WTC11 (cell line): Measurements from ENCODE around the gene CCDC92. TPM values are rescaled to one million over a fixed set of nuclear protein-coding genes. Genes with fewer than 3 reads are reported as not detected.

Source experiments
- ATAC-seq: fragments of 200-7000 bp; cut with Tn5 transposase; 2 replicates; pipeline ENCODE4 v1.10.0; 2021; ENCODE audit warnings: mild to moderate bottlenecking, moderate library complexity
- CTCF ChIA-PET: fragments of 300-600 bp; sonication (Branson Sonifier 250); formaldehyde crosslinking; loops from one replicate; lab custom pipeline; 2021; ENCODE audit warnings: antibody characterized with exemption; lab: Charles Lee
- POLR2A ChIA-PET: fragments of 350-600 bp; sonication (Branson Sonifier 250); formaldehyde crosslinking; loops from one replicate; lab custom pipeline; 2021; ENCODE audit warnings: antibody characterized with exemption; lab: Charles Lee
- DNase-seq: peaks from one replicate; pipeline ENCODE4 v3.0.0; 2021; ENCODE audit warnings: low spot score
- H3K27ac Mint-ChIP-seq: 2 replicates; pipeline ENCODE4 v1.8.0; 2021; ENCODE audit warnings: mixed read lengths
- H3K27me3 Mint-ChIP-seq: 2 replicates; pipeline ENCODE4 v1.8.0; 2021; ENCODE audit warnings: low read depth, mild to moderate bottlenecking, moderate library complexity, mixed read lengths
- H3K36me3 Mint-ChIP-seq: 2 replicates; pipeline ENCODE4 v1.8.0; 2021; ENCODE audit warnings: mixed read lengths
- H3K4me1 Mint-ChIP-seq: 2 replicates; pipeline ENCODE4 v1.8.0; 2022; ENCODE audit warnings: mixed read lengths
- H3K4me3 Mint-ChIP-seq: 2 replicates; pipeline ENCODE4 v1.8.0; 2021; ENCODE audit warnings: mild to moderate bottlenecking, moderate library complexity, mixed read lengths
- H3K9me3 Mint-ChIP-seq: 2 replicates; pipeline ENCODE4 v1.8.0; 2021; ENCODE audit warnings: mixed read lengths
- CREB1 ChIP-seq: sonication (generic); formaldehyde crosslinking; IDR thresholded peaks from 2 replicates; pipeline ENCODE4 v1.8.0; 2023; ENCODE audit warnings: mild to moderate bottlenecking, missing genetic modification reagents
- E2F1 ChIP-seq: sonication (generic); formaldehyde crosslinking; IDR thresholded peaks from 2 replicates; pipeline ENCODE4 v1.8.0; 2022; ENCODE audit warnings: mild to moderate bottlenecking, missing genetic modification reagents
- EMX1 ChIP-seq: fragments of 250-450 bp; sonication (Bioruptor Pico); IDR thresholded peaks from 2 replicates; pipeline ENCODE4 v1.8.0; 2021; ENCODE audit warnings: mild to moderate bottlenecking
- ETV6 ChIP-seq: sonication (generic); formaldehyde crosslinking; IDR thresholded peaks from 2 replicates; pipeline ENCODE4 v1.8.1; 2022; ENCODE audit warnings: mild to moderate bottlenecking, missing genetic modification reagents
- FOXP1 ChIP-seq: sonication (generic); formaldehyde crosslinking; IDR thresholded peaks from 2 replicates; pipeline ENCODE4 v1.8.0; 2022; ENCODE audit warnings: missing genetic modification reagents, mild to moderate bottlenecking, moderate library complexity, borderline replicate concordance
- MXD4 ChIP-seq: fragments of 250-450 bp; sonication (Bioruptor Pico); IDR thresholded peaks from 2 replicates; pipeline ENCODE4 v1.8.0; 2021; ENCODE audit warnings: mild to moderate bottlenecking, moderate library complexity, borderline replicate concordance
- MYBL2 ChIP-seq: sonication (generic); formaldehyde crosslinking; IDR thresholded peaks from 2 replicates; pipeline ENCODE4 v1.8.1; 2023; ENCODE audit warnings: mild to moderate bottlenecking, moderate library complexity, missing genetic modification reagents
- SMAD4 ChIP-seq: sonication (generic); formaldehyde crosslinking; IDR thresholded peaks from 2 replicates; pipeline ENCODE4 v1.8.0; 2022; ENCODE audit warnings: mild to moderate bottlenecking, missing genetic modification reagents
- SOX15 ChIP-seq: fragments of 250-450 bp; sonication (Bioruptor Pico); IDR thresholded peaks from 2 replicates; pipeline ENCODE4 v1.9.0; 2021; ENCODE audit warnings: mild to moderate bottlenecking
- STAT6 ChIP-seq: sonication (generic); formaldehyde crosslinking; conservative IDR thresholded peaks from 2 replicates; pipeline ENCODE4 v1.8.1; 2023; ENCODE audit warnings: mild to moderate bottlenecking, low read depth, missing genetic modification reagents, moderate library complexity
- TEAD4 ChIP-seq: sonication (generic); formaldehyde crosslinking; IDR thresholded peaks from 2 replicates; pipeline ENCODE4 v1.8.0; 2022; ENCODE audit warnings: mild to moderate bottlenecking, missing genetic modification reagents
- ZNF138 ChIP-seq: sonication (generic); formaldehyde crosslinking; conservative IDR thresholded peaks from 2 replicates; pipeline ENCODE4 v1.8.1; 2022; ENCODE audit warnings: mild to moderate bottlenecking, moderate library complexity, missing genetic modification reagents
- ZNF263 ChIP-seq: sonication (generic); formaldehyde crosslinking; IDR thresholded peaks from 2 replicates; pipeline ENCODE4 v1.8.1; 2022; ENCODE audit warnings: low read depth, mild to moderate bottlenecking, moderate library complexity, missing genetic modification reagents
- total RNA-seq: library from RNA; stranded (reverse); gene quantifications from 3 replicates; pipeline ENCODE4 v1.2.3, GENCODE V29; 2021
- TF ChIP-seq, protein P1 (sequence below): sonication (generic); formaldehyde crosslinking; IDR thresholded peaks from 2 replicates; pipeline ENCODE4 v1.8.0; 2023; ENCODE audit warnings: missing genetic modification reagents, mild to moderate bottlenecking, borderline replicate concordance
- TF ChIP-seq, protein P2 (sequence below): fragments of 250-450 bp; sonication (Bioruptor Pico); IDR thresholded peaks from 2 replicates; pipeline ENCODE4 v1.9.0; 2021; ENCODE audit warnings: mild to moderate bottlenecking

The CCDC92 gene
- total RNA-seq, 1 experiment from 2014 or later, result 2.7 TPM

GRCh38 chr12:123889848-123890535 is 82.6 kb downstream of the CCDC92 start:
- CTCF ChIA-PET, result interaction anchor here (0.6 to 2.0 kb wide), 4 partner anchors 10 to 95 kb away, joined by 3 to 12 read pairs (median 4); no protein-coding TSS in a partner anchor
- H3K4me1 Mint-ChIP-seq, result peaks cover 12% of the 10 kb centered on the region
- TF ChIP-seq SOX15 (CRISPR knock-in tag) (no peak), MXD4 (CRISPR knock-in tag) (no peak), ZNF263 (CRISPR knock-in tag) (no peak), MYBL2 (no peak), CREB1 (CRISPR knock-in tag) (no peak), SMAD4 (CRISPR knock-in tag) (no peak)
- TF ChIP-seq, protein P1, sequence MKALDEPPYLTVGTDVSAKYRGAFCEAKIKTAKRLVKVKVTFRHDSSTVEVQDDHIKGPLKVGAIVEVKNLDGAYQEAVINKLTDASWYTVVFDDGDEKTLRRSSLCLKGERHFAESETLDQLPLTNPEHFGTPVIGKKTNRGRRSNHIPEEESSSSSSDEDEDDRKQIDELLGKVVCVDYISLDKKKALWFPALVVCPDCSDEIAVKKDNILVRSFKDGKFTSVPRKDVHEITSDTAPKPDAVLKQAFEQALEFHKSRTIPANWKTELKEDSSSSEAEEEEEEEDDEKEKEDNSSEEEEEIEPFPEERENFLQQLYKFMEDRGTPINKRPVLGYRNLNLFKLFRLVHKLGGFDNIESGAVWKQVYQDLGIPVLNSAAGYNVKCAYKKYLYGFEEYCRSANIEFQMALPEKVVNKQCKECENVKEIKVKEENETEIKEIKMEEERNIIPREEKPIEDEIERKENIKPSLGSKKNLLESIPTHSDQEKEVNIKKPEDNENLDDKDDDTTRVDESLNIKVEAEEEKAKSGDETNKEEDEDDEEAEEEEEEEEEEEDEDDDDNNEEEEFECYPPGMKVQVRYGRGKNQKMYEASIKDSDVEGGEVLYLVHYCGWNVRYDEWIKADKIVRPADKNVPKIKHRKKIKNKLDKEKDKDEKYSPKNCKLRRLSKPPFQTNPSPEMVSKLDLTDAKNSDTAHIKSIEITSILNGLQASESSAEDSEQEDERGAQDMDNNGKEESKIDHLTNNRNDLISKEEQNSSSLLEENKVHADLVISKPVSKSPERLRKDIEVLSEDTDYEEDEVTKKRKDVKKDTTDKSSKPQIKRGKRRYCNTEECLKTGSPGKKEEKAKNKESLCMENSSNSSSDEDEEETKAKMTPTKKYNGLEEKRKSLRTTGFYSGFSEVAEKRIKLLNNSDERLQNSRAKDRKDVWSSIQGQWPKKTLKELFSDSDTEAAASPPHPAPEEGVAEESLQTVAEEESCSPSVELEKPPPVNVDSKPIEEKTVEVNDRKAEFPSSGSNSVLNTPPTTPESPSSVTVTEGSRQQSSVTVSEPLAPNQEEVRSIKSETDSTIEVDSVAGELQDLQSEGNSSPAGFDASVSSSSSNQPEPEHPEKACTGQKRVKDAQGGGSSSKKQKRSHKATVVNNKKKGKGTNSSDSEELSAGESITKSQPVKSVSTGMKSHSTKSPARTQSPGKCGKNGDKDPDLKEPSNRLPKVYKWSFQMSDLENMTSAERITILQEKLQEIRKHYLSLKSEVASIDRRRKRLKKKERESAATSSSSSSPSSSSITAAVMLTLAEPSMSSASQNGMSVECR, result no peak
- TF ChIP-seq, all 79 proteins: peak for 0
- POLR2A ChIA-PET, result no interaction called here
- no peak overlapping the region for H3K4me3 Mint-ChIP-seq
- H3K36me3 Mint-ChIP-seq, result no peaks in the 10 kb centered on the region
- no peak overlapping the region for H3K27ac Mint-ChIP-seq
- DNase-seq (no peak), ATAC-seq (no peak)
- peaks cover 5% of the 10 kb centered on the region; the same call in 1 of the 2 replicates for H3K9me3 Mint-ChIP-seq
- H3K27me3 Mint-ChIP-seq, result peaks cover 2% of the 10 kb centered on the region; the same call in 1 of the 2 replicates

DNA sequence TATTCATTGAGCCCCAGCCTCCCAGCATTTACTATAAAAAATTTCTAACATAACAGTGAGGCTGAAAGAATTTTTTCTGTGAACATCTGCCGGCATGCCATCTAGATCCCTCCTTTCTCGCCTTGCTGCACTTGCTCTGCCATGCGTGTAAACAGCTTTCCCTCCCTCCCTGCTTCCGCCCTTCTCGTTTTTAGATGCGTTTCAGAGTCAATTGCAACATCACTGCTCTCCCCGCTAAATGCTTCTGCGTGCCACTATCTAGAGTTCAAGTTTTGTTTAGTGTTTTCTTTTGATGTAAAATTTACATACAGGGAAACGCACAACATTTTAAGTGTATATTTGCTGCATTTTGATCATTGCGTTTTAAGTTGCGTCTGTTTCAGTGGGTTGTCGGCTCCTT is 83.6 kb downstream of the CCDC92 start:
- CTCF ChIA-PET, result no interaction called here
- POLR2A ChIA-PET, result no interaction called here
- no peak overlapping the region for H3K4me3 Mint-ChIP-seq
- no peak overlapping the region for H3K27ac Mint-ChIP-seq
- TF ChIP-seq TEAD4 (CRISPR knock-in tag) (no peak), MXD4 (CRISPR knock-in tag) (no peak), ZNF138 (no peak), ETV6 (CRISPR knock-in tag) (no peak)
- H3K36me3 Mint-ChIP-seq, result no peaks in the 10 kb centered on the region
- peaks cover 5% of the 10 kb centered on the region; the same call in 1 of the 2 replicates for H3K9me3 Mint-ChIP-seq
- peaks cover 2% of the 10 kb centered on the region for H3K27me3 Mint-ChIP-seq
- ATAC-seq, result no peak
- no peak for DNase-seq
- H3K4me1 Mint-ChIP-seq, result peaks cover 12% of the 10 kb centered on the region

DNA sequence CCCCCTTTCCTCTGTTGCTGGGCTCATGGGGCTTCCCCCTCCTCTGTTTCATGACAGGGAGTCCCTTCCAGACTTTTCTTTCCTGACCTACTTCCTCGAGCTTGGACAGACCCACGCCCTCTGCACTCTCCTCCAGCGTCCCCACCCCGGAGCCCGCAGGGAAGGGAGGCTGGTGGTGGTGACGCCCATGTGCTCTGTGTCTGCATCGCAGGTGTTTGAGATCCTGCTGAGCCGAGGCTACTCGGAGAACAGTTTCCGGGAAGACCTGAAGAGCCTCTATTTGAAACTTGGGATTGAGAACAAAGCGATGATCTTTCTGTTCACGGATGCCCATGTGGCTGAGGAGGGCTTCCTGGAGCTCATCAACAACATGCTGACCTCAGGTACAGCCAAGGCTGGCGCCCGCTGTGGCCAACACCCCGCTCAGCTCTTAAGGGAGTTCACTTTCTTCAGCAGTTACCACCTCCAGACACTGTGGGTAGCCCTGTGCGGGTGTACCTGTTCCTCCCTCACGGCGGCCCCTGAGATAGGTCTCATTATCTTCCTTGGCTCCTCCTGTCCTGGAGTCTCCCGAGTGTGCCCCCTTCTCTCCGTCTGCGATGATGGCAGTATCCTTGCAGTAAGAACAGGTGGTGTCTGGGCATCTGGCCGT is 85.6 kb downstream of the CCDC92 start:
- ATAC-seq, result no peak
- H3K27ac Mint-ChIP-seq, result no peak overlapping the region
- DNase-seq, result no peak
- H3K4me1 Mint-ChIP-seq, result peaks cover 9% of the 10 kb centered on the region
- TF ChIP-seq CREB1 (CRISPR knock-in tag), result no peak
- peaks cover 7% of the 10 kb centered on the region for H3K27me3 Mint-ChIP-seq
- ChIA-PET POLR2A (no interaction called here), CTCF (no interaction called here)
- H3K9me3 Mint-ChIP-seq, result peaks cover 5% of the 10 kb centered on the region; the same call in 1 of the 2 replicates
- H3K36me3 Mint-ChIP-seq, result no peaks in the 10 kb centered on the region
- no peak overlapping the region for H3K4me3 Mint-ChIP-seq

- ATAC-seq (no peak), DNase-seq (no peak)
- peaks cover 5% of the 10 kb centered on the region; the same call in 1 of the 2 replicates for H3K9me3 Mint-ChIP-seq
- ChIA-PET POLR2A (no interaction called here), CTCF (no interaction called here)
- no peak overlapping the region for H3K27ac Mint-ChIP-seq
- peaks cover 6% of the 10 kb centered on the region for H3K4me1 Mint-ChIP-seq
- H3K4me3 Mint-ChIP-seq, result no peak overlapping the region
- H3K36me3 Mint-ChIP-seq, result no peaks in the 10 kb centered on the region
- H3K27me3 Mint-ChIP-seq, result peaks cover 9% of the 10 kb centered on the region
- TF ChIP-seq FOXP1 (CRISPR knock-in tag) (no peak), E2F1 (CRISPR knock-in tag) (no peak), EMX1 (CRISPR knock-in tag) (no peak), STAT6 (CRISPR knock-in tag) (no peak), CREB1 (CRISPR knock-in tag) (no peak)
- TF ChIP-seq, protein P2, sequence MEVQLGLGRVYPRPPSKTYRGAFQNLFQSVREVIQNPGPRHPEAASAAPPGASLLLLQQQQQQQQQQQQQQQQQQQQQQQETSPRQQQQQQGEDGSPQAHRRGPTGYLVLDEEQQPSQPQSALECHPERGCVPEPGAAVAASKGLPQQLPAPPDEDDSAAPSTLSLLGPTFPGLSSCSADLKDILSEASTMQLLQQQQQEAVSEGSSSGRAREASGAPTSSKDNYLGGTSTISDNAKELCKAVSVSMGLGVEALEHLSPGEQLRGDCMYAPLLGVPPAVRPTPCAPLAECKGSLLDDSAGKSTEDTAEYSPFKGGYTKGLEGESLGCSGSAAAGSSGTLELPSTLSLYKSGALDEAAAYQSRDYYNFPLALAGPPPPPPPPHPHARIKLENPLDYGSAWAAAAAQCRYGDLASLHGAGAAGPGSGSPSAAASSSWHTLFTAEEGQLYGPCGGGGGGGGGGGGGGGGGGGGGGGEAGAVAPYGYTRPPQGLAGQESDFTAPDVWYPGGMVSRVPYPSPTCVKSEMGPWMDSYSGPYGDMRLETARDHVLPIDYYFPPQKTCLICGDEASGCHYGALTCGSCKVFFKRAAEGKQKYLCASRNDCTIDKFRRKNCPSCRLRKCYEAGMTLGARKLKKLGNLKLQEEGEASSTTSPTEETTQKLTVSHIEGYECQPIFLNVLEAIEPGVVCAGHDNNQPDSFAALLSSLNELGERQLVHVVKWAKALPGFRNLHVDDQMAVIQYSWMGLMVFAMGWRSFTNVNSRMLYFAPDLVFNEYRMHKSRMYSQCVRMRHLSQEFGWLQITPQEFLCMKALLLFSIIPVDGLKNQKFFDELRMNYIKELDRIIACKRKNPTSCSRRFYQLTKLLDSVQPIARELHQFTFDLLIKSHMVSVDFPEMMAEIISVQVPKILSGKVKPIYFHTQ (CRISPR knock-in tag), result no peak
Measured at GRCh38 chr12:123886258-123886657, 86.4 kb downstream of the CCDC92 start.
